OCI-LY1 (cell line): ENCODE measurements around the gene SUPT3H.

Experiments used
- H2AFZ ChIP-seq: fragments of 200-600 bp; sonication (generic), shearing (Covaris generic); 2 replicates; pipeline ENCODE4 v1.6.0; 2014; ENCODE audit warnings: antibody characterized with exemption, mild to moderate bottlenecking, low read length
- H3F3A ChIP-seq: fragments of 200-600 bp; sonication (generic), shearing (Covaris generic); 2 replicates; pipeline ENCODE4 v1.6.0; 2014; ENCODE audit warnings: mild to moderate bottlenecking, antibody characterized with exemption, low read length, moderate library complexity; ENCODE audit not compliant: insufficient read depth
- H3K27ac ChIP-seq: fragments of 200-600 bp; sonication (generic); 2 replicates; pipeline ENCODE4 v1.5.1; 2014; ENCODE audit warnings: low read length, mixed run types, mild to moderate bottlenecking, low read depth; ENCODE audit not compliant: poor library complexity, severe bottlenecking
- H3K27me3 ChIP-seq: fragments of 200-600 bp; sonication (generic); 2 replicates; pipeline ENCODE4 v1.6.0; 2014; ENCODE audit warnings: antibody characterized with exemption, mild to moderate bottlenecking, low read length, moderate library complexity; ENCODE audit not compliant: insufficient read depth
- H3K36me3 ChIP-seq: fragments of 200-600 bp; sonication (generic); 2 replicates; pipeline ENCODE4 v1.6.1; 2014; ENCODE audit warnings: mild to moderate bottlenecking, antibody characterized with exemption, low read length, moderate library complexity, mixed read lengths; ENCODE audit not compliant: insufficient read depth
- H3K4me1 ChIP-seq: fragments of 200-600 bp; sonication (generic); 2 replicates; pipeline ENCODE4 v1.5.1; 2014; ENCODE audit warnings: mild to moderate bottlenecking, low read length, moderate library complexity; ENCODE audit not compliant: insufficient read depth, severe bottlenecking
- H3K4me2 ChIP-seq: fragments of 200-600 bp; sonication (generic), shearing (Covaris generic); 2 replicates; pipeline ENCODE4 v1.6.1; 2014; ENCODE audit warnings: low read length
- H3K4me3 ChIP-seq: fragments of 200-600 bp; sonication (generic); 2 replicates; pipeline ENCODE4 v1.5.1; 2014; ENCODE audit warnings: low read length, low read depth, mild to moderate bottlenecking, mixed read lengths; ENCODE audit not compliant: poor library complexity, severe bottlenecking
- H3K79me2 ChIP-seq: fragments of 200-600 bp; shearing (Covaris generic); 2 replicates; pipeline ENCODE4 v1.6.1; 2016; ENCODE audit warnings: mixed run types, low read length, mixed read lengths; ENCODE audit not compliant: insufficient read depth
- H3K9ac ChIP-seq: fragments of 200-600 bp; sonication (generic), shearing (Covaris generic); 2 replicates; pipeline ENCODE4 v1.6.1; 2014; ENCODE audit warnings: mild to moderate bottlenecking, low read length, mixed read lengths
- H3K9me2 ChIP-seq: fragments of 200-600 bp; sonication (generic), shearing (Covaris generic); 2 replicates; pipeline ENCODE4 v1.6.1; 2014; ENCODE audit warnings: low read depth, mild to moderate bottlenecking, low read length, mixed read lengths
- H3K9me3 ChIP-seq: fragments of 200-600 bp; shearing (Covaris generic); 2 replicates; pipeline ENCODE4 v1.6.1; 2014; ENCODE audit warnings: low read length, mixed read lengths
- H4K20me1 ChIP-seq: fragments of 200-600 bp; sonication (generic), shearing (Covaris generic); 2 replicates; pipeline ENCODE4 v1.6.0; 2016; ENCODE audit warnings: mild to moderate bottlenecking, low read length; ENCODE audit not compliant: insufficient read depth
- EZH2 ChIP-seq: fragments of 200-600 bp; sonication (generic), shearing (Covaris generic); IDR thresholded peaks from 2 replicates; pipeline ENCODE4 v1.8.0; 2017; ENCODE audit warnings: borderline replicate concordance, mixed run types, mild to moderate bottlenecking, antibody characterized with exemption, low read length, moderate library complexity, mixed read lengths
- TF ChIP-seq, protein P1 (sequence below): fragments of 200-600 bp; sonication (generic), shearing (Covaris generic); IDR thresholded peaks from 2 replicates; pipeline ENCODE4 v1.5.1; 2017; ENCODE audit warnings: mild to moderate bottlenecking, antibody characterized with exemption, low read length, moderate library complexity, mixed read lengths

Gene SUPT3H

DNA sequence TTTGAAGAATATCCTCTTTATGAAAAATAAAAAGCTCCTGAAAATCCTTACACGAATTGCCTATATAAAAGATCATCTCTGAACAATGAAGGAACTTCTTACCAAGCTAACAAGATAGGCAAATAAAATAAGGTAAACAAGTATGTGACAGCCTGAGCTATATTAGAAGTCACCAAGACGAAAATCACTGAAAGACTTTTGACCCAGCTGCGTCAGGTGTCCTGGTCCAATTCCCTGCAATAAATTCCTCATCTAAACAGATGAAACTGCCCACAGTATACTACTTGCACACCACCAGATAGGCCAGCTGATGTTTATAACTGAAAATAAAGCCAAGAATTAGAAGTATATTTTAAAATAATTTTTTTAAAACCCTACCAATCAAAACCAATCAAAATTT is 117.0 kb downstream of the SUPT3H start:
- H3K4me1 ChIP-seq = no peaks in the 10 kb centered on the region
- H3K4me3 ChIP-seq = no peak overlapping the region
- no peaks in the 10 kb centered on the region for H3K9me3 ChIP-seq
- no peaks in the 10 kb centered on the region for H3K9me2 ChIP-seq
- no peak for TF ChIP-seq EZH2
- TF ChIP-seq, protein P1, sequence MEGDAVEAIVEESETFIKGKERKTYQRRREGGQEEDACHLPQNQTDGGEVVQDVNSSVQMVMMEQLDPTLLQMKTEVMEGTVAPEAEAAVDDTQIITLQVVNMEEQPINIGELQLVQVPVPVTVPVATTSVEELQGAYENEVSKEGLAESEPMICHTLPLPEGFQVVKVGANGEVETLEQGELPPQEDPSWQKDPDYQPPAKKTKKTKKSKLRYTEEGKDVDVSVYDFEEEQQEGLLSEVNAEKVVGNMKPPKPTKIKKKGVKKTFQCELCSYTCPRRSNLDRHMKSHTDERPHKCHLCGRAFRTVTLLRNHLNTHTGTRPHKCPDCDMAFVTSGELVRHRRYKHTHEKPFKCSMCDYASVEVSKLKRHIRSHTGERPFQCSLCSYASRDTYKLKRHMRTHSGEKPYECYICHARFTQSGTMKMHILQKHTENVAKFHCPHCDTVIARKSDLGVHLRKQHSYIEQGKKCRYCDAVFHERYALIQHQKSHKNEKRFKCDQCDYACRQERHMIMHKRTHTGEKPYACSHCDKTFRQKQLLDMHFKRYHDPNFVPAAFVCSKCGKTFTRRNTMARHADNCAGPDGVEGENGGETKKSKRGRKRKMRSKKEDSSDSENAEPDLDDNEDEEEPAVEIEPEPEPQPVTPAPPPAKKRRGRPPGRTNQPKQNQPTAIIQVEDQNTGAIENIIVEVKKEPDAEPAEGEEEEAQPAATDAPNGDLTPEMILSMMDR = no peak
- no peak overlapping the region for H3K4me2 ChIP-seq
- H3K27ac ChIP-seq = no peak overlapping the region
- H3F3A ChIP-seq = no peaks in the 10 kb centered on the region
- no peaks in the 10 kb centered on the region for H4K20me1 ChIP-seq
- no peaks in the 10 kb centered on the region for H3K27me3 ChIP-seq
- no peak overlapping the region for H3K9ac ChIP-seq
- H2AFZ ChIP-seq = no peak overlapping the region
- no peaks in the 10 kb centered on the region for H3K36me3 ChIP-seq
- no peaks in the 10 kb centered on the region for H3K79me2 ChIP-seq

DNA sequence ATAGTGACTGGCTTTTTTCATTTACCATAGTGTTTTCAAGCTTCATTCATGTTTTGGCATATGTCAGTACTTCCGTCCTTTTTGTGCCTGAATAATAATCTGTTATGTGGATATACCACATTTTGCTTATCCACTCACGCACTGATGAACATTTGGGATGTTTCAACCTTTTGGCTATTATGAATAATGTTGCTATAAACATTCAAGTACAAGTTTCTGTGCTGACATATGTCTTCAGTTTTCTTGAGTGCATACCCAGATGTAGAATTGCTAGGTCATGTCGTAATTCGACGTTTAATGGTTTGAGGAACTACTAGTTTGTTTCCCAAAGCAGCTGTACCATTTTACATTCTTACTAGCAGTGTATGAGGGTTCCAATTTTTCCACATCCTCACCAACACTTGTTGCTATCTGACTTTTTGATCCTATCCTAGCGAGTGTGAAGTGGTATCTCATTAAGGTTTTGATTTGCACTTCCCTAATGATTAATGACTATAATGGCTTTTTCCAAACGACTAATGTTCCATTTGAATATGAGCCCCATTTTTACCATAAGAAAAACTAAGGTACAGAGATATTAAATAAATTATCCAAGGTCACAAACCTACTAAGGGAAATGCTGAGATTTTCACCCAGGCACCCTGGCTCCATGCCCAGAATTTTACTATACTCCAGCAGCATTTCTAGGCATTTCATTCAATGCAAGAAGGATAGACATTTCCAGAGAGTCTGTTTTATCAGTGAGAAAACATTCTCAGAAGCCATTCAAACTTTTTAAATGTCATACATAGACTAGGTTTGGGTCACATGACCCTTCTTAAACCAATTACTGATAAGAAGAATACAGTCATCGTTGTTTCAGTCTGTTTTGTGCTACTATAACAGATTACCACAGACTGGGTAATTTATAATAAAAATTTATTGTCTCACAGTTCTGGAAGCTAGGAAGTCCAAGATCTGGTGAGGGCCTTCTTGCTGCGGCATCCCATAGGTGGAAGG is 120.7 kb downstream of the SUPT3H start:
- H3K4me3 ChIP-seq = no peak overlapping the region
- H3K9me2 ChIP-seq = no peaks in the 10 kb centered on the region
- no peak overlapping the region for H3K27ac ChIP-seq
- H3K9ac ChIP-seq = no peak overlapping the region
- H3K4me2 ChIP-seq = no peak overlapping the region
- no peak for TF ChIP-seq EZH2
- TF ChIP-seq, protein P1 = no peak
- no peaks in the 10 kb centered on the region for H4K20me1 ChIP-seq
- no peaks in the 10 kb centered on the region for H3K4me1 ChIP-seq
- no peak overlapping the region for H2AFZ ChIP-seq
- no peaks in the 10 kb centered on the region for H3K9me3 ChIP-seq
- no peaks in the 10 kb centered on the region for H3K79me2 ChIP-seq
- no peaks in the 10 kb centered on the region for H3K36me3 ChIP-seq
- H3K27me3 ChIP-seq = no peaks in the 10 kb centered on the region
- H3F3A ChIP-seq = no peaks in the 10 kb centered on the region

DNA sequence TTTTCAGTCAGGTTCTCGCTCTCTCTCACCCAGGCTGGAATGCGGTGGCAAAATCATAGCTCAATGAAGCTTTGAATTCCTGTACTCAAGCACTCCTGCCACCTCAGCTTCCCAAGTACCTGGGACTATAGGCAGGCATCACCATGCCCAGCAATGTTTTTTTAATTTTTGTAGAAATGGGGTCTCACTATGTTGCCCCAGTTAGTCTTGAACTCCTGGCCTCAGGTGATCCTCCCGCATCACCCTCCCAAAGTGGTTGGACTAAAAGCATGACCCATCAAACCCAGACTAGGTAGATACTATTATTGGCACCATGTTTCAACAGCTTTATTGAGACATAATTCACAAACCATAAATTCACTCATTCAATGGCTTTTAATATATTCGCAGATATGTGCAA is 122.3 kb downstream of the SUPT3H start:
- Histone ChIP-seq H3K4me3 (no peak overlapping the region), H3F3A (no peaks in the 10 kb centered on the region), H3K9me2 (no peaks in the 10 kb centered on the region), H3K27me3 (no peaks in the 10 kb centered on the region), H3K36me3 (no peaks in the 10 kb centered on the region), H3K27ac (no peak overlapping the region), H3K4me2 (no peak overlapping the region), H4K20me1 (no peaks in the 10 kb centered on the region), H3K79me2 (no peaks in the 10 kb centered on the region), H3K9ac (no peak overlapping the region), H3K9me3 (no peaks in the 10 kb centered on the region), H3K4me1 (no peaks in the 10 kb centered on the region), H2AFZ (no peak overlapping the region)
- no peak for TF ChIP-seq EZH2
- TF ChIP-seq, protein P1 = no peak
